Measurements from ENCODE around the gene TAS1R3.

- no peak for TF ChIP-seq CTCF (IDR thresholded peaks at IDR 0.05; ENCODE audit: insufficient read depth, low read length)
- peak; percentile 6; the same call in 1 of the 2 replicates for TF ChIP-seq POLR2AphosphoS5 (IDR thresholded peaks at IDR 0.05; ENCODE audit: low read depth)
- TF ChIP-seq REST (IDR thresholded peaks at IDR 0.05; ENCODE audit: insufficient replicate concordance, low read depth) = no peak
- TF ChIP-seq GABPA (IDR thresholded peaks at IDR 0.05; ENCODE audit: low read depth) = no peak
- no peak for TF ChIP-seq SPI1 (IDR thresholded peaks at IDR 0.05; ENCODE audit: borderline replicate concordance, low read depth)
Observed at GRCh38 chr1:1312450-1313314, 18.4 kb upstream of the TAS1R3 start.

Data from HL-60 (cell line).